HepG2 (cell line): ENCODE data around the gene LBX2. TPM values are rescaled to one million over a fixed set of nuclear protein-coding genes. Genes with fewer than 3 reads are reported as not detected.

Experiments
- ATAD3A ChIP-seq: sonication (generic); formaldehyde crosslinking; IDR thresholded peaks from 2 replicates; pipeline ENCODE4 v1.4.0; 2020; ENCODE audit warnings: missing genetic modification reagents
- CENPX ChIP-seq: sonication (generic); formaldehyde crosslinking; IDR thresholded peaks from 2 replicates; pipeline ENCODE4 v1.9.0; 2021; ENCODE audit warnings: mild to moderate bottlenecking, missing genetic modification reagents, moderate library complexity
- FOXJ3 ChIP-seq: sonication (generic); formaldehyde crosslinking; IDR thresholded peaks from 2 replicates; pipeline ENCODE4 v1.4.0; 2020; ENCODE audit warnings: missing genetic modification reagents, mild to moderate bottlenecking, borderline replicate concordance
- HMG20A ChIP-seq: IDR thresholded peaks from 2 replicates; pipeline ENCODE4 v1.6.1; 2016; ENCODE audit warnings: borderline replicate concordance
- JARID2 ChIP-seq: sonication (generic); formaldehyde crosslinking; IDR thresholded peaks from 2 replicates; pipeline ENCODE4 v1.8.1; 2023; ENCODE audit warnings: missing genetic modification reagents, inconsistent platforms; ENCODE audit not compliant: insufficient replicate concordance
- KDM6A ChIP-seq: IDR thresholded peaks from 2 replicates; pipeline ENCODE4 v1.6.1; 2016; ENCODE audit warnings: low read depth
- NCOA5 ChIP-seq: sonication (generic); formaldehyde crosslinking; IDR thresholded peaks from 2 replicates; pipeline ENCODE4 v1.4.0; 2020; ENCODE audit warnings: missing genetic modification reagents
- NR1H2 ChIP-seq: sonication (generic); formaldehyde crosslinking; IDR thresholded peaks from 2 replicates; pipeline ENCODE4 v1.8.1; 2022; ENCODE audit warnings: low read depth, missing genetic modification reagents, borderline replicate concordance
- RAD21 ChIP-seq: fragments of 450-650 bp; formaldehyde crosslinking; IDR thresholded peaks from 2 replicates; pipeline ENCODE4 v1.5.0; 2020; ENCODE audit warnings: mild to moderate bottlenecking
- ZBTB38 ChIP-seq: sonication (generic); formaldehyde crosslinking; IDR thresholded peaks from 2 replicates; pipeline ENCODE4 v1.5.1; 2020; ENCODE audit warnings: mild to moderate bottlenecking, missing genetic modification reagents
- ZBTB7B ChIP-seq: sonication (generic); formaldehyde crosslinking; IDR thresholded peaks from 2 replicates; pipeline ENCODE4 v1.4.0; 2020; ENCODE audit warnings: missing genetic modification reagents
- ZC3H13 ChIP-seq: sonication (generic); formaldehyde crosslinking; IDR thresholded peaks from 2 replicates; pipeline ENCODE4 v1.8.1; 2023; ENCODE audit warnings: mild to moderate bottlenecking, missing genetic modification reagents, moderate library complexity
- ZNF20 ChIP-seq: sonication (generic); formaldehyde crosslinking; IDR thresholded peaks from 2 replicates; pipeline ENCODE4 v1.4.0; 2020; ENCODE audit warnings: mild to moderate bottlenecking, moderate library complexity, missing genetic modification reagents
- ZNF282 ChIP-seq: fragments of 450-650 bp; IDR thresholded peaks from 2 replicates; pipeline ENCODE4 v1.6.1; 2018; ENCODE audit not compliant: partially characterized antibody
- ZNF678 ChIP-seq: sonication (generic); formaldehyde crosslinking; IDR thresholded peaks from 2 replicates; pipeline ENCODE4 v1.4.0; 2020; ENCODE audit warnings: mild to moderate bottlenecking, missing genetic modification reagents
- polyA plus RNA-seq, 8 experiments: library from polyadenylated mRNA; depleted of rRNA in 3 of 8; stranded (reverse) in 7 of 8; unstranded in 1 of 8; fragments of >200 nt; fragmentation: Illumina TruSeq in 4 of 8; extraction: Trizol in 4 of 8; gene quantifications; 2 replicates each; pipeline versions ENCODE4 v1.2.1 to v1.2.3, GENCODE V29; 2011 to 2016; ENCODE audit warnings: low read depth in 4 of 8, missing spikeins in 1 of 8, mixed read lengths in 1 of 8; ENCODE audit not compliant: insufficient read depth in 1 of 8
- total RNA-seq, 5 experiments: library from RNA; depleted of rRNA; stranded (reverse); fragments of >200 nt; fragmentation: Illumina TruSeq; extraction: Trizol; gene quantifications; 2 replicates each; pipeline ENCODE4 v1.2.3, GENCODE V29; 2016; ENCODE audit warnings: low read depth in 1 of 5
- TF ChIP-seq, protein P1 (sequence below): sonication (generic); formaldehyde crosslinking; IDR thresholded peaks from 2 replicates; pipeline ENCODE4 v1.5.0; 2020; ENCODE audit warnings: mild to moderate bottlenecking, low read depth, missing genetic modification reagents, borderline replicate concordance
- TF ChIP-seq, protein P2 (sequence below): sonication (generic); formaldehyde crosslinking; IDR thresholded peaks from 2 replicates; pipeline ENCODE4 v1.5.0; 2020; ENCODE audit warnings: missing genetic modification reagents
- TF ChIP-seq, protein P3 (sequence below), 2 experiments: IDR thresholded peaks; 2 replicates each; pipeline ENCODE4 v1.6.1; 2011 to 2012; ENCODE audit warnings: low read length in 2 of 2, borderline replicate concordance in 1 of 2, low read depth in 1 of 2, mild to moderate bottlenecking in 1 of 2, moderate library complexity in 1 of 2
- TF ChIP-seq, protein P4 (sequence below), 2 experiments: sonication (generic) in 1 of 2; formaldehyde crosslinking in 1 of 2; IDR thresholded peaks; 2 replicates each; pipeline versions ENCODE4 v1.5.1 to v1.6.1; 2011 to 2020; ENCODE audit warnings: borderline replicate concordance in 1 of 2, low read depth in 1 of 2, low read length in 1 of 2, mild to moderate bottlenecking in 1 of 2, missing genetic modification reagents in 1 of 2, moderate library complexity in 1 of 2
- TF ChIP-seq, protein P5 (sequence below): sonication (generic); formaldehyde crosslinking; IDR thresholded peaks from 2 replicates; pipeline ENCODE4 v1.4.0; 2020; ENCODE audit warnings: missing genetic modification reagents, mild to moderate bottlenecking, borderline replicate concordance

The LBX2 gene
- total and polyA plus RNA-seq, 2 of the 13 experiments (the other 11 are each of a cell fraction or from before 2014, with no cell fraction given), result 6.4 to 8.1 TPM

DNA sequence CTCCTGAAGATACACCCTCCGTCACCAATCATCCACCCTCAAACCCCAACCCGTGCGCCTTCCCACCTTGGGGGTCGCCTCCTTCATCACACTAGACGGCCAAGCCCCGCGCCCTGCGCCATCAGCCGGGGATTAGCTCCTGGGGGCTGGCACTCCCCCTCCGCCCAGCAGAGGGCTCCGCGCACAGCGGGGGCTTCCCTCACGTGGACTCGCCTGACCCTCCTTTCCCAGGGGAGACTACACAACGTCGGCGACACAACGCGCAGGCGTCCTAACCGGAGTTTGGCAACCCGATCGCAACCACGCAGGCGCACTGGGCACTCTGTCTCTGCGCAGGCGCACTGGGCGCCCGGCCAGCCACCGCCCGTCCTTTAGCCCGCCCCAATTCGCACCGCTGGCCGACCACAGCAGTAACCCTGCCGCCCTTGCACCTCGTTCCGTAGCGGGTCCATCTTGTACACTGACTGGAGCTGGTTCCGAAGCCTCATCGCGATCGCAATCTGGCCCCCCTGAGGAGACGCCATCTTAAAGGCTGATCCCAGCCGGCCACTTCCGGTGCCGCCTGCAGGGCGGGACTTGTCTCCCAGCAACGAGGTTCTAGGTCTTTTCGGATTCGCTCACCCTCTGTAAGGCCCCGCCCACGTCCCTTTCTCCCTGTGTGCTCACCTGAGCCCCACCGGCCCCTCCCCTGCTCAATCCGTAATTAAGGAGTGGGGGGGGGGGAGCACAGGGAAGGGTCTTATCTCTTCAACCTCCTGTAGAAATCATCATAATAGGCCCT lies 7.9 kb upstream of the LBX2 start, which contains the start of gene PCGF1 (continued):
- TF ChIP-seq ZBTB38 (peak; percentile 89), ZBTB7B (CRISPR knock-in tag) (peak; percentile 95), HMG20A (CRISPR knock-in tag) (no peak), ATAD3A (CRISPR knock-in tag) (0 out of 2 replicates have a peak, but pooled peaks have one; percentile 74), CENPX (CRISPR knock-in tag) (no peak), ZNF678 (CRISPR knock-in tag) (peak; percentile 73; the same call in 1 of the 2 replicates), ZNF20 (no peak), ZNF282 (no peak), KDM6A (CRISPR knock-in tag) (no peak), RAD21 (CRISPR knock-in tag) (peak; percentile 89), ZC3H13 (peak; percentile 100), NR1H2 (CRISPR knock-in tag) (no peak; the same call in 1 of the 2 replicates), FOXJ3 (CRISPR knock-in tag) (0 out of 2 replicates have a peak, but pooled peaks have one; percentile 47), NCOA5 (peak; percentile 86; the same call in 1 of the 2 replicates), JARID2 (no peak)
- TF ChIP-seq, protein P1, sequence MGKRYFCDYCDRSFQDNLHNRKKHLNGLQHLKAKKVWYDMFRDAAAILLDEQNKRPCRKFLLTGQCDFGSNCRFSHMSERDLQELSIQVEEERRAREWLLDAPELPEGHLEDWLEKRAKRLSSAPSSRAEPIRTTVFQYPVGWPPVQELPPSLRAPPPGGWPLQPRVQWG (CRISPR knock-in tag), result no peak
- TF ChIP-seq, protein P2, sequence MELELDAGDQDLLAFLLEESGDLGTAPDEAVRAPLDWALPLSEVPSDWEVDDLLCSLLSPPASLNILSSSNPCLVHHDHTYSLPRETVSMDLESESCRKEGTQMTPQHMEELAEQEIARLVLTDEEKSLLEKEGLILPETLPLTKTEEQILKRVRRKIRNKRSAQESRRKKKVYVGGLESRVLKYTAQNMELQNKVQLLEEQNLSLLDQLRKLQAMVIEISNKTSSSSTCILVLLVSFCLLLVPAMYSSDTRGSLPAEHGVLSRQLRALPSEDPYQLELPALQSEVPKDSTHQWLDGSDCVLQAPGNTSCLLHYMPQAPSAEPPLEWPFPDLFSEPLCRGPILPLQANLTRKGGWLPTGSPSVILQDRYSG, result 0 out of 2 replicates have a peak, but pooled peaks have one; percentile 28
- TF ChIP-seq, protein P3, sequence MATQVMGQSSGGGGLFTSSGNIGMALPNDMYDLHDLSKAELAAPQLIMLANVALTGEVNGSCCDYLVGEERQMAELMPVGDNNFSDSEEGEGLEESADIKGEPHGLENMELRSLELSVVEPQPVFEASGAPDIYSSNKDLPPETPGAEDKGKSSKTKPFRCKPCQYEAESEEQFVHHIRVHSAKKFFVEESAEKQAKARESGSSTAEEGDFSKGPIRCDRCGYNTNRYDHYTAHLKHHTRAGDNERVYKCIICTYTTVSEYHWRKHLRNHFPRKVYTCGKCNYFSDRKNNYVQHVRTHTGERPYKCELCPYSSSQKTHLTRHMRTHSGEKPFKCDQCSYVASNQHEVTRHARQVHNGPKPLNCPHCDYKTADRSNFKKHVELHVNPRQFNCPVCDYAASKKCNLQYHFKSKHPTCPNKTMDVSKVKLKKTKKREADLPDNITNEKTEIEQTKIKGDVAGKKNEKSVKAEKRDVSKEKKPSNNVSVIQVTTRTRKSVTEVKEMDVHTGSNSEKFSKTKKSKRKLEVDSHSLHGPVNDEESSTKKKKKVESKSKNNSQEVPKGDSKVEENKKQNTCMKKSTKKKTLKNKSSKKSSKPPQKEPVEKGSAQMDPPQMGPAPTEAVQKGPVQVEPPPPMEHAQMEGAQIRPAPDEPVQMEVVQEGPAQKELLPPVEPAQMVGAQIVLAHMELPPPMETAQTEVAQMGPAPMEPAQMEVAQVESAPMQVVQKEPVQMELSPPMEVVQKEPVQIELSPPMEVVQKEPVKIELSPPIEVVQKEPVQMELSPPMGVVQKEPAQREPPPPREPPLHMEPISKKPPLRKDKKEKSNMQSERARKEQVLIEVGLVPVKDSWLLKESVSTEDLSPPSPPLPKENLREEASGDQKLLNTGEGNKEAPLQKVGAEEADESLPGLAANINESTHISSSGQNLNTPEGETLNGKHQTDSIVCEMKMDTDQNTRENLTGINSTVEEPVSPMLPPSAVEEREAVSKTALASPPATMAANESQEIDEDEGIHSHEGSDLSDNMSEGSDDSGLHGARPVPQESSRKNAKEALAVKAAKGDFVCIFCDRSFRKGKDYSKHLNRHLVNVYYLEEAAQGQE (IDR thresholded peaks at IDR 0.05; ENCODE audit: borderline replicate concordance in 1 of 2, low read depth in 1 of 2, low read length in 2 of 2), result peak in 1 of 2 experiments; percentile 28; a peak in 1 of 4 replicates
- TF ChIP-seq, protein P4, sequence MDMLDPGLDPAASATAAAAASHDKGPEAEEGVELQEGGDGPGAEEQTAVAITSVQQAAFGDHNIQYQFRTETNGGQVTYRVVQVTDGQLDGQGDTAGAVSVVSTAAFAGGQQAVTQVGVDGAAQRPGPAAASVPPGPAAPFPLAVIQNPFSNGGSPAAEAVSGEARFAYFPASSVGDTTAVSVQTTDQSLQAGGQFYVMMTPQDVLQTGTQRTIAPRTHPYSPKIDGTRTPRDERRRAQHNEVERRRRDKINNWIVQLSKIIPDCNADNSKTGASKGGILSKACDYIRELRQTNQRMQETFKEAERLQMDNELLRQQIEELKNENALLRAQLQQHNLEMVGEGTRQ (IDR thresholded peaks at IDR 0.05; ENCODE audit: low read depth, low read length), result peak; percentile 82
- TF ChIP-seq, protein P4 (CRISPR knock-in tag; IDR thresholded peaks at IDR 0.05; ENCODE audit: borderline replicate concordance), result peak; percentile 81
- TF ChIP-seq, protein P5, sequence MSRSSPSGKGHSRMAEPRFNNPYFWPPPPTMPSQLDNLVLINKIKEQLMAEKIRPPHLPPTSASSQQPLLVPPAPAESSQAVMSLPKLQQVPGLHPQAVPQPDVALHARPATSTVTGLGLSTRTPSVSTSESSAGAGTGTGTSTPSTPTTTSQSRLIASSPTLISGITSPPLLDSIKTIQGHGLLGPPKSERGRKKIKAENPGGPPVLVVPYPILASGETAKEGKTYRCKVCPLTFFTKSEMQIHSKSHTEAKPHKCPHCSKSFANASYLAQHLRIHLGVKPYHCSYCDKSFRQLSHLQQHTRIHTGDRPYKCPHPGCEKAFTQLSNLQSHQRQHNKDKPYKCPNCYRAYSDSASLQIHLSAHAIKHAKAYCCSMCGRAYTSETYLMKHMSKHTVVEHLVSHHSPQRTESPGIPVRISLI (CRISPR knock-in tag), result peak; percentile 45; the same call in 1 of the 2 replicates
